ENCODE data around the gene NMD3. TPM values are rescaled to one million over a fixed set of nuclear protein-coding genes. Genes with fewer than 3 reads are reported as not detected.

NMD3 gene
- total RNA-seq (ENCODE audit: low replicate concordance): 41.4 and 41.9 TPM in 2 replicates

GRCh38 chr3:161220850-161221753 lies at the start of gene NMD3:
Gene NMD3, plus strand, starts transcription at chr3:161221311. Its CDS starts 703 bp downstream, at chr3:161222014.
- Histone ChIP-seq H2AFZ (replicated peaks) (peak within 1 kb of the TSS; percentile 97), H4K20me1 (ENCODE audit: low read depth) (peaks cover 9% of the 10 kb centered on the region), H3K27me3 (no peaks in the 10 kb centered on the region), H3K27ac (peak within 1 kb of the TSS; percentile 46), H3K9me3 (ENCODE audit: low read depth) (no peaks in the 10 kb centered on the region), H3K4me3 (peak within 1 kb of the TSS; percentile 85), H3K79me2 (ENCODE audit: low read depth) (peaks cover 41% of the 10 kb centered on the region), H3K4me1 (peaks cover 18% of the 10 kb centered on the region), H3K4me2 (peak within 1 kb of the TSS; percentile 91), H3F3A (ENCODE audit: low read depth) (no peaks in the 10 kb centered on the region), H3K9ac (peak within 1 kb of the TSS; percentile 75), H3K36me3 (peaks cover 9% of the 10 kb centered on the region)
- Mint-ChIP-seq H3K36me3 (peaks cover 5% of the 10 kb centered on the region), H3K27ac (peak within 1 kb of the TSS; percentile 88), H3K4me1 (peaks cover 24% of the 10 kb centered on the region), H3K4me3 (peak within 1 kb of the TSS; percentile 94), H3K9me3 (peaks cover 3% of the 10 kb centered on the region), H3K27me3 (ENCODE audit: insufficient read depth, low read depth) (peaks cover 2% of the 10 kb centered on the region)
- peak; percentile 96 for DNase-seq (ENCODE audit: low spot score)
- no peak for TF ChIP-seq EZH2phosphoT487 (IDR thresholded peaks at IDR 0.05)
- TF ChIP-seq EZH2 (IDR thresholded peaks at IDR 0.05): no peak
- TF ChIP-seq CTCF (IDR thresholded peaks at IDR 0.05): no peak

DNA sequence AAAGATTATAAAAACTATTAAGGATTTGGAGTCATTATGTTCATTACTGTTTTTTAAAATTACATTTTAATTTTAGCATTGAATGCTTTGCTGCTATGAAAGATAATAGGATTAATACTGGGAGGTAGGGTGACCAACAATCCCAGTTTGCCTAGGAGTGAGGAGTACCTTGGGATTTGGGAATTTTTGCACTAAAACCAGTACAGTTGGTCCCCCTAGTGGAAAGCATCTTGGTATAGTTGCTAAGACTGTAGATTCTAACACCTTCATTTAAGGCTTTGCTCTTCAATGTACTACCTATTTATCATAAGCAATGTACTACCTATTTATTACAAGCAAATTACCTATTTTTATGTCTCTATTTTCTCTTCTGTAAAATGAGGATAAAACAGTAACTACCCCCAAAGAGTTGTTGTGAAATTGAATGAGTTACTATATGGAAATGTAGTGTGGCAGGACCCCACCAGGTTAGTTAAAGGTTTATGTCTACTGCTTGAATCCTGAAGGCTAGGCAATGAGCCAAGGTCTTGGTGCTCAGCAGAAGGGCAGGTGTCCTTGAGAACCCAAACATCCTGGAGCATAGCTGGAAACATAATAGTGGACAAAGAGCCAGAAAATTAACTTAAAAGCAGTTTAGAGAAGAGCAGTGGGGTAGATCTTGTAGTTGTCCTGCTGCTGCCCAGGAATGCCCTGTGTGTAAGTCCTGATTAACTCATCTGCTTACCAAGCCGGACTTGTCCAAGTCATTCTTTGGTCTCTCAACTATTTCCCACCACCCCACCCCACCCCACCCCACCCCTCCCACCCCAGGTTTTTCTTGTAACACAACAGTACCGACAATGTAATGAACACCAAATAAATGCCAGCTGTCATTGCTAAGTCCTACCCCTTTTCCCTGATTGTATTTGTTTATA lies 49.2 kb upstream of the NMD3 start:
- Histone ChIP-seq H3K36me3 (no peaks in the 10 kb centered on the region), H3K27me3 (no peaks in the 10 kb centered on the region), H3K4me3 (no peak overlapping the region), H4K20me1 (ENCODE audit: low read depth) (no peaks in the 10 kb centered on the region), H3K4me1 (no peaks in the 10 kb centered on the region), H3K4me2 (no peak overlapping the region), H2AFZ (replicated peaks) (no peak overlapping the region), H3K79me2 (ENCODE audit: low read depth) (no peaks in the 10 kb centered on the region), H3F3A (ENCODE audit: low read depth) (no peaks in the 10 kb centered on the region), H3K9ac (no peak overlapping the region), H3K9me3 (ENCODE audit: low read depth) (no peaks in the 10 kb centered on the region), H3K27ac (no peak overlapping the region)
- H3K4me1 Mint-ChIP-seq: no peaks in the 10 kb centered on the region
- peaks cover 2% of the 10 kb centered on the region for H3K27me3 Mint-ChIP-seq (ENCODE audit: insufficient read depth, low read depth)
- H3K4me3 Mint-ChIP-seq: no peak overlapping the region
- no peaks in the 10 kb centered on the region for H3K9me3 Mint-ChIP-seq
- H3K36me3 Mint-ChIP-seq: no peaks in the 10 kb centered on the region
- no peak overlapping the region for H3K27ac Mint-ChIP-seq
- DNase-seq (ENCODE audit: low spot score): peak; percentile 21
- no peak for TF ChIP-seq EZH2 (IDR thresholded peaks at IDR 0.05)
- peak; percentile 43 for TF ChIP-seq CTCF (IDR thresholded peaks at IDR 0.05)
- TF ChIP-seq EZH2phosphoT487 (IDR thresholded peaks at IDR 0.05): no peak

GRCh38 chr3:161175506-161175905 lies 45.6 kb upstream of the NMD3 start:
- H3F3A ChIP-seq (ENCODE audit: low read depth): no peaks in the 10 kb centered on the region
- Mint-ChIP-seq H3K27ac (no peak overlapping the region), H3K9me3 (no peaks in the 10 kb centered on the region), H3K36me3 (no peaks in the 10 kb centered on the region), H3K4me1 (no peaks in the 10 kb centered on the region), H3K4me3 (no peak overlapping the region), H3K27me3 (ENCODE audit: insufficient read depth, low read depth) (peaks cover 2% of the 10 kb centered on the region)
- no peak overlapping the region for H3K4me3 ChIP-seq
- H2AFZ ChIP-seq (replicated peaks): no peak overlapping the region
- no peaks in the 10 kb centered on the region for H3K27me3 ChIP-seq
- H3K27ac ChIP-seq: no peak overlapping the region
- TF ChIP-seq EZH2phosphoT487 (IDR thresholded peaks at IDR 0.05): no peak
- TF ChIP-seq EZH2 (IDR thresholded peaks at IDR 0.05): no peak
- no peak for TF ChIP-seq CTCF (IDR thresholded peaks at IDR 0.05)
- H3K9ac ChIP-seq: no peak overlapping the region
- no peaks in the 10 kb centered on the region for H4K20me1 ChIP-seq (ENCODE audit: low read depth)
- H3K4me2 ChIP-seq: no peak overlapping the region
- no peaks in the 10 kb centered on the region for H3K4me1 ChIP-seq
- no peaks in the 10 kb centered on the region for H3K9me3 ChIP-seq (ENCODE audit: low read depth)
- no peaks in the 10 kb centered on the region for H3K79me2 ChIP-seq (ENCODE audit: low read depth)
- H3K36me3 ChIP-seq: no peaks in the 10 kb centered on the region
- no peak for DNase-seq (ENCODE audit: low spot score)

All from neural progenitor cell (in vitro differentiated cells).